ENCODE results near the gene GRM8.
"Not testable (repeated sequence)": the region's sequence is repeated elsewhere in the genome, so short reads cannot be mapped to it uniquely, and the experiment has no call there.

The GRM8 gene

DNA sequence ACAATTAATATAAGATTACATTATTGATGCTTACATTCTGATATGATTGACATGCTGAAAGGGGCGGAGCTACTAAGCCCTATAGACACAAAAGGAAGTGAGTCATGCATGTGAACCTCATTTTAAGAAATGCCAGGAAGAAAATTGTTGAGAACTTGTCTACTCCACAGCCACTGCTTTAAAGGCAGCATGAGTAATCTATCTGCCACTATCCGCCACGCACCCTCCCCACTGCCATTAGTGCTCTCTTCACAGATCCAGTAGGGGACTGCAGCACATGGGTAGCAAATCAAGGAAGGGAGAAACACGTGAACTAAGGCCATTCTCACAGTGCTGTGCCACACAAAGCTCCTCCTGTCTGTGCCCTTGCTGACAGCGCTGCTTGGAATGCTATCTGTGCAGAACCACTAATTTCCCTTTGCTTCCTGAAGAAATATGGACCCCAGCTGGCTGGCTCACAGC lies 524.8 kb downstream of the GRM8 start:
- no peak for DNase-seq (ENCODE audit: low read depth in 3 of 3)

DNA sequence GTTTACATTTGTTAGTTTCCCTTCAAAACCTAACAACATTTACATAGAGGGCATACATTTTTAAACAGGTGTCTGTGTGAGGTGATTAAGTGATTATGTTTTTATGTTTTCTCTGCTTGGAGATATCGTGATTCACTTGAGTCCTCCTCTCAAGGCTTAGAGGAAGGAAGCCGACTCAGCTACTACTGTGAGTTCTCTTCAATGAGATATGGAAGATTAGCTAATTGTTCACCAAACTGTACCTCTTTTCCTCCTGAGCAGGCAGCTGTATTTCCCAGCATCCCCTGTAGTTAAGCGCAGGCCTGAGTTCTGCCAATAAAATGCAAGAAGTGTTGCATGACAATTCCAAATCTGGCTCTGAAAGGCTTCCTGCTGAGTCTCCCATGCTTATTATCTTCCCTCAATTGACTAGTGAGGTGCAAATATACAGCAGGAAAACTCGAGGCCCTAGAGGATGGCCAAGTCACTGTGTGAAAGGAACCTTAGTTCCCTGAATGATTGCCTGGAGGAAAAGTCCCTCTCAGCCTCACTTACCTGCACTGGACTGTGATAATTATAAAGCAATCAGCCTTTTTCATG lies 528.7 kb downstream of the GRM8 start:
- no peak for DNase-seq (ENCODE audit: low read depth in 3 of 3)

DNA sequence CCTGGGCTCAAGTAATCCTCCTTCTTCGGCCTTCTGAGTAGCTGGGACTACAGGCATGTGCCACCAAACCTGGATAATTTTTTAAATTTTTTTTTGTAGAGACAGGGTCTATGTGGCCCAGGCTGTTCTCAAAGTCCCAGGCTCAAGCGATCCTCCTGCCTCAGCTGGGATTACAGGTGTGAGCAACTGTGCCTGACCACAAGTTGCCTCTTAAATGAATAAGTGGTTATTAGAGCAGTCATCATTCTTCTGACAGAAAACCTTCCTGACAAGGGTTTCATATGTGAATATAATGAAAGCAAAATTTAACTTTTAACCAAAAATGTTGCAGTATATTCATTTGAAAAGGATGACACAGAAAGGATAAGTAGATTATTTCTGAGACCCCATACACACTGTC lies 532.5 kb downstream of the GRM8 start:
- no peak for DNase-seq (ENCODE audit: low read depth in 3 of 3)

DNA sequence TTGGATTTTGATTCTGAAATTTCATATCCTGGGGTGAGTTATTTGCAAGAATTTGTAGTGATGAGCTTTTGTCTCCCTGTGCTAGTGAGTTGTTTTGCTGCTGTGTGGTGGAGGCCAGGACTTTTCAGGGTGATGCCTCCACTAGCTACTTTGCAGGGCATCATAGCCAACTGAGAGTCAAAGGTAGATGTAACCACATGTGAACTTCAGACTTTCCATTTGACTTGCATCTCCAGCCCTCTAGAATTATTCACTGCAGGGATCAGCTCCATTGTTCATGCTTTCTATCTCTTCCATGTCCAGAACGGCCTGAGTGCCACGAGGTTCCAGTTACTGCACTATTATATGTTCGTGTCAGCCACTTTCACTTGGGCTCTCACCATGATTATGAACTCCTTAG lies 534.3 kb downstream of the GRM8 start:
- no peak for DNase-seq (ENCODE audit: low read depth in 3 of 3)

DNA sequence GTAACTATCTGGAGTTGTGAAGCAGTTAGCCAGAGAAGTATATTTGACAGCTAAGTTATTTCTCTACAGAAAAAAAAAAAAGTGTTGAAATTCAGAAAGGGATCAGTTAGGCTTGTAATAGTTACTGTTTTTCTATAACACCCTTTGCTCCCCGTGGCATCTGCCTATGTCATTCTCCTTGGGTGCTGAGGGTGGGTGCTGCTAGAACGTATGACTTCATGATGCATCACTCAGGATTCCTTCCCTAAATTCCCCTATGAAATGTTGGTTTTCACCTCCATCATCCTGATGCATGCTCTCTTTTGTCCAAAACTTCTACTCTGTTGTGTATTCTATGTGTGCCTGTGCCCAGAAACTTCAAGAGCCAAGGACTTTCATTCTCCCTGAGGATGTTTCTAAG lies 536.4 kb downstream of the GRM8 start:
- DNase-seq (ENCODE audit: low read depth in 3 of 3), result no peak

DNA sequence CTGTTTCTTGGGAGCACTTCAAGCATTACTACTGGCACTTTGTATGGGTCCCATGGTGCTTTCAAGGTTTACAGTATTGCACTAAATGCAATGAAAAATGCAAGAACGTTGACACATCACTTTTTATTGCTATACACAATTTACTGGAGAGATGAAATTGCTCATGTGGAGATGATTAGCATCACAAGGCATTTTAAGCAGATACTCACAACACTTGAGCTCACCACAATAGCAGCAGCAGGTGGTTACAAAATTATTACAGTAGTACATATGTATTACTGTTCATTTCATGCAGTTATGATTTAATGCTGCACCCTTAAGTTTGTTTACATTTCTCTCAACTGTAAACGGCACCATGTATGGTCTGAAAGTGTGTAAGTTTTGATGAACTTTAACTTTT lies 537.7 kb downstream of the GRM8 start:
- DNase-seq (ENCODE audit: low read depth in 3 of 3), result no peak

DNA sequence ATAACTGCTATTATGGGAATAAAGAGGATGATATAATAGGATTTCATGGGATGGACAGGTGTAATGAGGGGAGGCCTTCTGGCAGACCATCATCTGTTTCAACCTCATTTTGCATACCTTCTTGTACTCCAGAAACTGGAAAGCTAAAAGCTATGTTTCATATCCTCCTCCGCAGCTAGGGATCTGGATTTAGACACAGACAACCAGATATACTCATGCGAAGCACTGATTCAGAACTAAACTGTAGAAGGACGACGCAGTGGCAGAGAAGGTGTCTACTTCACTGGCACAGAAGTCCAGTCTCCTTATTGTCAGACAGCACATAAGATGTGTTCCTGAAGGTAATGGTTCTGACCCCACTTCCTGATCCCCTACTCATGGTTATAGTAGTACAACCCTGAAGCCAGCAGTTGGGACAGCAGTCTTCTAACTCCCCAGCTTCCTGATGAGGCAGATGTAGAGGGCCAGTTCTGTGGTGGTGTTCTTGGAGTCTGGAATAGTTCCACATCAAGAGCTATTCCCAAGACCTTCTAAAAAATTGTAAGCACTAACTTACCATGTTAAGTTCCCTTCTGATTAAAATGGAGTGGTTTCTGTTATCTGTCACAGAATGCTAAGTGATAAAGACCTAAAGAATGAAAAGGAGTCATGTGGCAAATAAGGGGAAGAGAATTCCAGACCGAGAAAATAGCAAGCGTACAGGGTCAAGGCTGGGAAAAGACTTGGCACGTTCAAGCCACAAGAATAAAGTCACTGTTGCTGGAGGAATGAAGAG lies 550.3 kb downstream of the GRM8 start:
- no peak for DNase-seq (ENCODE audit: low read depth in 3 of 3)

DNA sequence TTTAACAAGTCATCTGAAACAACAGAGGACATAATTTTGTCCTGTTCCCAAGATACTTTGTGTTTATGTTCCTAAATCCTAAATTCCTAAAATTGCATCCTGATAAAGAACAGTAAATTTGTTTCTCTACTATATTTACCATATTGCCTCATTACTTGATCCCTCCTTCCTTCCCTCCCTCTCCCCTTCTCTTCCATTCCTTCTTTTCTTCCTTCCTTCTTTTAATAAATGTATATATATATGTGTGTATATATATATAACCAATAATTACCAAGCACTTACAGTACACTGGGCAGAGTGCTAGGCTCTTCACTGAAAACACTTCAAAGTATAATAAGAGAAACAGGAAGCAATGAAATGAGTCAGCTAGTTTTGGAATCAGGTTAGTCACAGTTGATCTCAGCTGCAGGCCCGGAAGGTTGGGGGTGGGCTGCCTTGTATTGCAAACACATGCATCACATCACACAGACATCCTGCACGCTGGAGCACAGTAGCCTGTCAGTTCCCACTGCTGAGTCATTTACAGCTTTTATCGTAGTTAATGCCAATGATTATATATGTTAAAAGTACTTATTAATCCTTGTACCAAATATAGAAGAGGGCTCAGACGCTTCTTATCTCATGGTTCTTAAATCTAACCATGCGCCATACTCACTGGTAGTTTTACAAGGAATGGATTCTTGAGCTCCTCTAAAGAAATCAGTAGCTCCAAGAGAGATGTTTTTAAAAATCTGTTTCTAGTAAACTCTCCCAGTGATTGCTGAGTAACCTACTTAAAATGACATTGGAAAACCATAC lies 551.7 kb downstream of the GRM8 start:
- peak; percentile 12 to 54 (median 22) for DNase-seq (ENCODE audit: low read depth in 3 of 3)

DNA sequence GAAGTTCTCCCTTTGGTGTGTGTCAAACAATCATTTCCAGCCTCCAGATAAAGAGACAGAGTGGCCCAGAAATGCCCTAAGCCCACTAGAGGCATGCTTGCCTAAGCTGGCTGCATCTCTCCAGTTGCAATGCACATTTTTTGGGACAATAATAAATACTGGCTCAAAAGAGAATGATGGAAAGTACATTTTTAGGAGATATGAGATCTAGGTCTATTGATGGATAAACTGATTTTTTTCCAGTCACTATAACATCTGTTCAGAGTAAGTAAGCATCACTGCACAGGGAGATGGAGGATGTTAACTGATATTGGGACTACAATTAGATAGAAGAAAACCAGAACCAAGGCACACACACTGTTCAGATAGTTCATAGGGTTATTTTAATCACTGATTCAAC lies 553.0 kb downstream of the GRM8 start:
- no peak for DNase-seq (ENCODE audit: low read depth in 3 of 3)

DNA sequence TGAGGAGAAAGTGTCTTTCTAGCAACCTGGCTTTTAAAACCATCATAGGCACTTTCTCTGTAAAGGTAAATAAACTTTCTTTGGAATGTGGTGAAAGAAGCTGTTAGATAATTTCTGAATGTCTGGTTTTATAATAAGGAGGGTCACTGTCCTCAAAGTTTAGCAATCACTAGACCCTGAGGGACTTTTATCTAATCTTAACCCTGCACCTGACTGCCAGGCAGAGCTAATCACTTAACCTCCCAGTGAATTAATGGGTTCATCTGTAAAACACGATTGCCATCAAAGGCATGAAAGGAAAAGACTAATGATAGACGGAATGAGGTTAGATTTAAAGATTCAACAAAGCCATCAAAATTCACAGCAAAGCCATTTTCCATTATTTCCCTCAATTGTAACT lies 553.8 kb downstream of the GRM8 start:
- DNase-seq (ENCODE audit: low read depth in 3 of 3), result no peak

DNA sequence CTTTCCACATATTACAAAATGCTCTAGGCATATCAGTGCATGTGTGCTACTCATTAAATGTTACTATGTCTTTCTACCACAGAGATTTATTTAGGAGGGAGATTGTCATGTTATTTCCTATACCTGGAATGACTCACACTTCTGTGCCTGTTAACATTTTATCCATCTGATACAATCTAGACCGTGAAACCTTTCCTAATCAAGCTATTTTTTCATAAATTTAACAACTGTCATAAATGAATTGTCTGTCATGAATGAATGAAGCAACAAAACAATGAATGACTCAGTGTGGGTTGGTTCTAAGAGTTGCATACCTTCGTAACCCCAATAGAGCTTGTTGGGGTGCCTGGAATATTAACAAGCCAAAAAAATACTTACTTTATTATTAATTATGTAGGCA lies 554.3 kb downstream of the GRM8 start:
- no peak for DNase-seq (ENCODE audit: low read depth in 3 of 3)

DNA sequence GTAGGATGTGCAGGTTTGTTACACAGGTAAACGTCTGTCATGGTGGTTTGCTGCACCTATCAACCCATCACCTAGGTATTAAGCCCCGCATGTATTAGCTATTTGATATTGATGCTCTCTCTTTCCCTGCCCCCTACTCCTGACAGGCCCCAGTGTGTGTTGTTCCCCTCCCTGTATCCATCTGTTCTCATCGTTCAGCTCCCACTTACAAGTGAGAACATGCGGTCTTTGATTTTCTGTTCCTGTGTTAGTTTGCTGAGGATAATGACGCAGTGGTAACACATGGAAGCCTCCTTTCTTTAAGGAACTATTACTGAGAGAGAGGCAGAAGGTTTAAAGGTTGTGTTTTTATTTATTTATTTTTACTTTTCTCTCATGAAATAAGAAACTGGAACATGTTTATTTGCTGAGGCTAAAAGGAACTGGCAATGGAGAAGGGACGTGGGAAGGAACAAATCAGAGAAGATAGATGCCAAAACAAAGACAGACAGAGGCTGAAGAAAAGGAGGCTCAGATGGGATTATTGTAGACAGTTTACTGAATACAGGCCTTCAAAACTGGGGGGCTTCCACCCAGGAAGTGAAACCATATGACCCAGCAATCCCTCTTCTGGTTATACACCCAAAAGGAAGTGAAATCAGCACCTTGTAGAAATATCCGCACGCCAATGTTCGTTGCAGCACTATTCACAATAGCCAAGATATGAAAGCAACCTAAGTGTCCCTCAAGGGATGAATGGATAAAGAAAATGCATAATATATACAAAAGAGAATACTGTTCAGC lies 556.3 kb downstream of the GRM8 start:
- no peak for DNase-seq (ENCODE audit: low read depth in 3 of 3)

DNA sequence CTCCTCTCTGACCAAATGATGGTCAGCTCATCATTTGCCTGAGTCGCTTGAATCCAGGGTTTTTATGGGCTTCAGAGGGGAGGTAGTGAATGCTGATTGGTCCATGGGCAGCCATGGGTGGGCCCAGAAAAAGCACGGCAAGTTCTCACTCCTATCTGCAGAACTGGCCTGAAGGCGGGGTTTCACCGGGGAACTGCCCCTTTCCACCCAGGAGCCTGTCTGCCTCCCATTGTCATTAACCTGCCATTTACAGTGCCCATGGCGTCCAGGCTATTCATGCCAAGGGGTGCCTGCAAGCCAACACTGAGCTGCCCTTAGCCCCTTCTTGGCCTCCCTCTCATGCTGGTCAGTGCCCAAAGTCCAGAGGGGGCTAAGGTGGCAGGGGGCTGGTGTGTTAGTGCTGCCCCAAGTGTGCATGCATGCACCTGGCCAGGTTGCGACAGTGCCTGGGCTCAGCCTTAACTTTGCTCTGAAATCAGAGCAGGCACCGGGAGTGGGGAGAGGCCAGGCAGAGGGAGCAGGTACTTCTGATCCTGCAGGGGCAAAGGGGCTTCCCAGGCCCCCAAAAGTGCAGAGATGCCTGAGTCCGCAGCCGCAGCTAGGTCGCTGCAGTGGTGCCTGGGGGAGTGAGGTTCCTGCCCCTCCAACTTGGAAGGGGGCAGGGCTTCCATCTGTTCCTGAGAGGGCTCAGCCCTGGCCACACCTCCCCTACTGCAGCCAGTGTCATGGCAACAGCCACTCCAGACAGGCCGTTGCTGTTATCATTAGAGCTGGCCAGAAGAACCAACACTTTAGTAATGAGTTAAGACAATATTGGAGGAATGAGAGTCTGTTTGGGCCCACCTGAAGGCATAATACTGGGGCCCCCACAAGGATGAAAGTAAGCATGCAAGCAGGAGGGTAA lies 561.6 kb downstream of the GRM8 start:
- no peak for DNase-seq (ENCODE audit: low read depth in 3 of 3)

DNA sequence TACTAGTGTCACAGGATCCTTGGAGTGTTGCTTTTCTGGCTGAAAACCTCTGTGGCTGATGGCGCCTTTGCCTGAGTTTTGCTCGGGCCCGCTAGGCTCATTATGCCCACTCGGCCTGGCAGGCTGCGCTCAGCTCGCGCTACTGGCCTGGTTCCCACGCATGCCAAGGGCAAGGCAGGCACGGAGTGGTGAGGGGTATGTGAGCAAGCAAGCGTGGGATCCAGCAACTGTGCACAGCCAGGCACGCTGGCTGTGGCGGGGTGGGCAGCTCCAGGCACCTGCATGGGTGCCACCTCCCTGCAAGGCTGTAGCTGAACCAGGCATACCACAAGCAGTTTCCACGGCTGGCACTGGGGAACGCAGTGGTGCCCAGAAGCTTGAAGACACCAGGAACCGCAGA lies 562.6 kb downstream of the GRM8 start:
- no peak for DNase-seq (ENCODE audit: low read depth in 3 of 3)

DNA sequence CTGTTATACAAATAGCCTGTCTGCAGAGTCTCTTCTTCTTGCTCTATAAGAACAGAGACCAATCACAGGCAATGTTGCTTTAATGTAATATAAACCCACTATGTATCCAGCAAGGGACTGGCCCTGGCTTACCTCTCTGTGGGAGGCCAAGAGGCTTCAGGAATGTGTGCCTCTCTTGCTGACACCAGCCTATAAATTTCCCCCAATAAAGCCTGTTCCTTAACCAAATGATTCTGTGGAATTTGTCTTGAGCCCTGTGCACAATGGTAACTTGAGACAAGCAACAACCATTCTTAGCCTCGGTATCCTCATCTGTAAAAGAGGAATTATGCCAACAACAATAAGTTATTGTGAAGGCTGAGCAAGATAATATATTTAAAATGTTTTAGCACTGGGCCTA lies 563.7 kb downstream of the GRM8 start:
- no peak for DNase-seq (ENCODE audit: low read depth in 3 of 3)

DNA sequence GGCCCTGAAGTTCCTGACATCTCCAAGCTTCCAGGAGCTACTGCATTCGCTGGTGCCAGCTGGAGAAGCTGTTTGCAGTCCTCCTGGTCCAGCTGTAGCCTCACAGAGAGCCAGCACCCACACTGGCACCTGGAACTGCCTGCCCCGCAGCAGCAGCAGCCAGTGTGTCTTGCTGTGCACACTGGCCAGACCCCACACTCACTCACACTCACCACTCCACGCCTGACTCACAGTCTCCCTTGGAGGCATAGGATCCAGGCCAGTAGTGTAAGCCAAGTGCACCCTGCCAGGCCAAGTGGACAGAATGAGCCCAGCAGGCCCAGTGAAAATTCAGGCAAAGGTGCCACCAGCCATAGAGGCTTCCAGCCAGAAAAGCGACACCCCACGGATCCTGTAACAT lies 566.3 kb downstream of the GRM8 start:
- no peak for DNase-seq (ENCODE audit: low read depth in 3 of 3)

DNA sequence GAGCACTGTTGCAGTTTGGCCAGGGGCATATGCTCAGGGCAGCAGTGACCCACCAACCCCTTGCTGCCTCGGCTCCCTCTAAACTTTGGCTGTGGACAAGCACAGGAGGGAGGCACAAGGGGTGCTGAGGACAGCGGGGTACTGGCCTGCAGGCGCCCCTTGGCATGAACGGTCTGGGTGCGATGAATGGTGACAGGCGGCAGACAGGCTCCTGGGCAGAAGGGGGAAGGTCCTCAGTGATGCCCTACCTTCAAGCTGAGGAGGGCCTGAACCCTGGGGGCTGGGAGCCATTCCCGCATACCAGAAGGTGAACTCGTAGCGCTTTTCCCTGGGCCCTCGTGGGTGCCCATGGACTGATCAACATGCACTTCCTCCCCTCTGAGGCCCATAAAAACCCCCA lies 567.1 kb downstream of the GRM8 start:
- no peak for DNase-seq (ENCODE audit: low read depth in 3 of 3)

DNA sequence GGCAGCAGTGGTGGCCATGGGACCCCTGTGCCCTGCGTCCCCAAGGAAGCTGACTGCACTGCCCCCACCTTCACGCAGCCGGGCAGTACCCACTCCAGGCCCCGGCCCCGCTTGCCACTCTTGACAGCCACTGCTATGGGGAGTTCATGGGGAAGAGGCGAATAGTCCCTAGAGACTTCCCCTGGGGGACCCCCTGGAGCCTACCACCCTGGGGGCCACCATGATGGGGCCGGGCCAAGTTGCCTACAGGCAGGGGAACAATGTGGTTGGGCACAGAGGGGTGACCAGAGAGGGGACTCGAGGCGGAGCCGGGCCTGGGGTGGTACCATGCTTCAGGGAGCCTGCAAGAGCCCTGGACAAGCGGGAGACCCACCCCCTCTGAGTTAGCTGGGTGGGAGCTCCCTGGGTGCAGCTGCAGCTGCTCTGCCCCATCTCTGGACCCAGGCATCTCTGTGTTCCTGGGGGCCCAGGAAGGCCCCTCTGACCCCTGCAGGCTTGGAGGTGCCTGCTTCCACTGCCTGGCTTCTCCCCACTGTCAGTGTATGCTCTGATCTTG lies 567.6 kb downstream of the GRM8 start:
- no peak for DNase-seq (ENCODE audit: low read depth in 3 of 3)

DNA sequence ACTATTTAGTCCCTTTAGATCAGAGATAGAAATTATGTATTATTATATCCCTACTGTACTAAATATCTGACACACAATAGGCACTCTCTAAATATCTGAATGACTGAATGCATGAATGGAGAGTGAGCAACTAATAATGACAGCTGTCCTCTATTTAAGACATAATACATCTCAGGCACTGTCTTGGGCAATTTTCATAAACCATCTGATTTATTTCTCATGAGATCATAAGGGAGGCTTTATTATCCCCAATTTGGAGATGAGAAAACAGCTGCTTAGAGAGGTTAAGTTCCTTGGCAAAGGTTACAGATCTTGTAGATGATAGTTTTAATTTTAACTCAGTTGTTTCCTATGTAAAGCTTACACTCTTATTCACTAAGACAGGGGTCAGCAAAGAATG lies 570.6 kb downstream of the GRM8 start:
- no peak for DNase-seq (ENCODE audit: low read depth in 3 of 3)

DNA sequence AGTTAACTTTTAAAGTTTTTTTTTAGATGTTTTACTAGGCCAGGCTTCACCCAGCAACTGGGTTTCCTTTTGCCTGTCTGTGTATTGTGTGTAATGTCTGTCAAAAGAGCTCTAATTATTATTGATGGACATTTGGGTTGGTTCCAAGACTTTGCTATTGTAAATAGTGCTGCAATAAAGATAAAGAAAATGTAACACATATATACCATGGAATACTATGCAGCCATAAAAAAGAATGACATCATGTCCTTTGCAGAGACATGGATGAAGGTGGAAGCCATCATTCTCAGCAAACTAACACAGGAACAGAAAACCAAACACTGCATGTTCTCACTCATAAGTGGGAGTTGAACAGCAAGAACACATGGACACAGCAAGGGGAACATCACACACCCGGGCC lies 584.0 kb downstream of the GRM8 start:
- not testable (repeated sequence) for DNase-seq (ENCODE audit: low read depth in 3 of 3)

DNA sequence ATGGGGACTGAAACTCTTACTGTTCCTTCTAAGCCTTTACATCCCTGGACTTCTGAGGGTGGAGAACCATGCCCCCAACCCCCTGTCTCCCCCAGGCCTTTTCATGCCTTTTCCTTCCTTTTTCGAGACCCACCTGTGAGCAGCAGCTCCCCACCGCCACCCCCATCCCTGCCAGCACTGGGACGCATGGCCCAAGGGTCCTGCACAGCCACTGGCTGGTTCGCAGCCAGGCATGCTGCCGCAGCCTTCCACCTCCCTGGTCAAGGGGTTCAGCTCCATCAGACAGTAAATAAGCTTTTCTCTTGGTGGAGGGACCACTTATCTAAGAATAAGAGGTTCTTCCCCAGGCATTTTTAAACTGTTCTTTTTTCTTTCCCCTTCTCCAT lies 584.4 kb downstream of the GRM8 start:
- DNase-seq (ENCODE audit: low read depth in 3 of 3), result no peak
